Measurements from ENCODE around the gene KIF11. TPM values are rescaled to one million over a fixed set of nuclear protein-coding genes. Genes with fewer than 3 reads are reported as not detected.

KIF11 gene
- total RNA-seq, 6 donors from 2014 or later, result under 0.01 to 2.4 (median 1.6) TPM

DNA sequence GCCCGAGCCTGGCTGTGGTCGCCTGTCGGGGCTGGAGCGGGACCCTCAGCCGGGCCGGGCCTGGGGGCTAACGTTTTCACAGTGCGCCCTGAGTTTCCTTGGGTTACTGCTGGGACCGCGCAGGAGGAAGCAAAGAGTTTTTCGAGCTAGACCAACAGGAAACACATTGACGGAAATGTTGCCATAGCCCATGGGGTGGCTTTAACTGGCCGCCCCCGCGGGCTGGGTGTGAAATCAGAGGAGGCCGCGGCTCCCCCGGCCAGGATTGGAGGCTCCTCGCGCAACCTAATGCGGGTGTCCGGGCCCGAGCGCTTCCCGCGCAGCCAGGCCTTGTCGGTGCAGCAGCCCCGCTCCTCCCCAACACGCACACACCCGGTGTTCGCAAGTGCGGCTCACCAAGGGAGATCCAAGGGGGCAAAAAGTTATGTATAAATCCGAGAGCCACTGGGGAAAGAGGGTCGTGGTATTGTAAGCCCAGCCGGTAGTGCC lies 98.7 kb downstream of the KIF11 start:
- peak overlapping the region; percentile 90 to 99 (median 95) for H3K27ac ChIP-seq
- no peaks in the 10 kb centered on the region for H3K9me3 ChIP-seq
- WGBS, 2 donors, result 27 to 38% methylated on average over 16 to 35 of the region's 35 CpGs
- H3K36me3 ChIP-seq, result peaks cover 0 to 7% (median 2%) of the 10 kb centered on the region in 4 donors
- H3K27me3 ChIP-seq, result peaks cover 0 to 9% (median 0%) of the 10 kb centered on the region in 4 donors
- peaks cover 15 to 43% (median 17%) of the 10 kb centered on the region in 4 donors for H3K4me1 ChIP-seq
- TF ChIP-seq POLR2A (IDR thresholded peaks at IDR 0.05), result peak in 1 of 4 donors; percentile 26
- TF ChIP-seq, protein P1, sequence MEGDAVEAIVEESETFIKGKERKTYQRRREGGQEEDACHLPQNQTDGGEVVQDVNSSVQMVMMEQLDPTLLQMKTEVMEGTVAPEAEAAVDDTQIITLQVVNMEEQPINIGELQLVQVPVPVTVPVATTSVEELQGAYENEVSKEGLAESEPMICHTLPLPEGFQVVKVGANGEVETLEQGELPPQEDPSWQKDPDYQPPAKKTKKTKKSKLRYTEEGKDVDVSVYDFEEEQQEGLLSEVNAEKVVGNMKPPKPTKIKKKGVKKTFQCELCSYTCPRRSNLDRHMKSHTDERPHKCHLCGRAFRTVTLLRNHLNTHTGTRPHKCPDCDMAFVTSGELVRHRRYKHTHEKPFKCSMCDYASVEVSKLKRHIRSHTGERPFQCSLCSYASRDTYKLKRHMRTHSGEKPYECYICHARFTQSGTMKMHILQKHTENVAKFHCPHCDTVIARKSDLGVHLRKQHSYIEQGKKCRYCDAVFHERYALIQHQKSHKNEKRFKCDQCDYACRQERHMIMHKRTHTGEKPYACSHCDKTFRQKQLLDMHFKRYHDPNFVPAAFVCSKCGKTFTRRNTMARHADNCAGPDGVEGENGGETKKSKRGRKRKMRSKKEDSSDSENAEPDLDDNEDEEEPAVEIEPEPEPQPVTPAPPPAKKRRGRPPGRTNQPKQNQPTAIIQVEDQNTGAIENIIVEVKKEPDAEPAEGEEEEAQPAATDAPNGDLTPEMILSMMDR (IDR thresholded peaks at IDR 0.05), result no peak
- peak; percentile 60 to 75 for TF ChIP-seq POLR2AphosphoS5 (IDR thresholded peaks at IDR 0.05)
- peak in 1 of 4 donors; percentile 55 for TF ChIP-seq EP300 (IDR thresholded peaks at IDR 0.05)
- ATAC-seq (ENCODE audit: low FRiP score in 2 of 2) (peak; percentile 47 to 61), DNase-seq (peak; percentile 76 to 90)
- H3K4me3 ChIP-seq, result peak overlapping the region; percentile 32 to 89 (median 78)

DNA sequence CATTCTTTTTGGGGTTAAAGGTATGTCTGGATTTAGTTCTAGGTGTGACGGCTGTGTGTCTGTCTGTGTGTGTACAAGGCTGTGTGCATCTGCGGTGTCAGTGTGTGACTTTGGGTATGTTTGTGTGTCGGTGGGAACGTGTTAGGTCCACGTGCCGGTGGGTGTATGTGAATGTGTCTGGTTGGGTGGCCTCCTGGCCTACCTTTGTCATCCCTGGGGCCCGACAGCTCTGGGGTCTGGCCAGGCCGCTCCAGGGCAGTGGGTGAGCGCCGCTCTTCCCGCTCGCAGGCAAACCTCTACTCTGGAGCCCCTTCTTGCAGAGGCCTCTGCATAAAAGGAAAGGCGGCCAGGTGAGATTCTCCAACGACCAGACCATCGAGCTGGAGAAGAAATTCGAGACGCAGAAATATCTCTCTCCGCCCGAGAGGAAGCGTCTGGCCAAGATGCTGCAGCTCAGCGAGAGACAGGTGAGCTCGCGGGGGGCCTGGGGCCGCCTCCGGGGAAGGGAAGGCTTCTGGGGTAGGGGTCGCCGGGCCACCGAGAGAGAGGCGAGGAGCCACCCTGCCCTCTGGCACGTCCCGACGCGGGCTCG lies 99.2 kb downstream of the KIF11 start:
- TF ChIP-seq POLR2AphosphoS5 (IDR thresholded peaks at IDR 0.05) (no peak), POLR2A (IDR thresholded peaks at IDR 0.05) (no peak), EP300 (IDR thresholded peaks at IDR 0.05) (no peak)
- TF ChIP-seq, protein P1 (IDR thresholded peaks at IDR 0.05), result no peak
- WGBS, 2 donors, result 36 to 41% methylated on average over 29 to 34 of the region's 34 CpGs
- Histone ChIP-seq H3K9me3 (no peaks in the 10 kb centered on the region), H3K27me3 (peaks cover 0 to 9% (median 0%) of the 10 kb centered on the region in 4 donors), H3K4me3 (peak overlapping the region; percentile 32 to 89 (median 78)), H3K4me1 (peaks cover 15 to 43% (median 17%) of the 10 kb centered on the region in 4 donors), H3K27ac (peak overlapping the region; percentile 90 to 99 (median 95)), H3K36me3 (peaks cover 0 to 7% (median 2%) of the 10 kb centered on the region in 4 donors)
- no peak for ATAC-seq (ENCODE audit: low FRiP score in 2 of 2)
- DNase-seq, result peak in 1 of 2 donors; percentile 80

DNA sequence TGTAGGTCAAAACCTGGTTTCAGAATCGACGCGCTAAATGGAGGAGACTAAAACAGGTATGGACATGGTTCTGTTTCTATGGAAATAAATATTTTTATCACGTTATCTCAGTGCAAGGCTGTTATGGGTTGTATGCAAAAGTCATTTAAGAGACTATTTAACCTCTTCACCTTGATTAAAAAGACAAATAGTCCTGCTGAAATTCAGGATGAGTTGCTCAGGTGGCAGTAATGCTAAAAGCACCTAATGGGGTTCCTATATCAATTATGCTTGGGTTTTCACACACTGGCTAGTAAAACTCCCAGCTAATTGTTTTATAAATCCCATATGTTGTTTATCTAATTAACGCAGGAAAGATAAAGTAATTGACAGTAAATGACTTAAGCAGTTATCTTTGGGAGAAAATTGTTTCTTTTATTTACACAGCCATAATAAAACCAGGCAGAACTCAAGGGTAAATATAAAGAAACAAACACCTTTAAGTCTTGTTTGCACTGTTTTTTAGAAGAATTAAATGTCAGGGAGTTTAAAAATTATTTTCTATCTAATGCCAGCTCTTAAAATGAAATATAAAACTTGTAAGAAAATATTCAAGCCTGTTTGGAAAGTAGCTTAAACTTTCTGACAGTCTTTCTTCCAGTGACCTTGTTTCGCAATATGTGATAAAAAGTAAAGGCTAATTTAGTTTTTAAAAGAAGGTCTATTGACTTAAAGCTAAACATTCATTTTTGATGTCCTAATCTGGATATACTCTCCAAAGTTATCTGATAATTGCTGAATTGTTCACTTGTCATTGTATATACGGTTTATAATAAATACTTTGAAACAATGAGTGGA lies 100.0 kb downstream of the KIF11 start:
- TF ChIP-seq POLR2AphosphoS5 (IDR thresholded peaks at IDR 0.05) (no peak), EP300 (IDR thresholded peaks at IDR 0.05) (no peak), POLR2A (IDR thresholded peaks at IDR 0.05) (no peak)
- TF ChIP-seq, protein P1 (IDR thresholded peaks at IDR 0.05), result no peak
- peak overlapping the region in 3 of 4 donors; percentile 90 to 99 (median 95) for H3K27ac ChIP-seq
- H3K9me3 ChIP-seq, result no peaks in the 10 kb centered on the region
- H3K27me3 ChIP-seq, result peaks cover 0 to 9% (median 0%) of the 10 kb centered on the region in 4 donors
- peaks cover 0 to 7% (median 2%) of the 10 kb centered on the region in 4 donors for H3K36me3 ChIP-seq
- 39 to 47% methylated on average over 7 of the region's 7 CpGs for WGBS, 2 donors
- H3K4me3 ChIP-seq, result peak overlapping the region in 3 of 4 donors; percentile 75 to 89 (median 80)
- no peak for ATAC-seq (ENCODE audit: low FRiP score in 2 of 2)
- DNase-seq, result no peak
- H3K4me1 ChIP-seq, result peaks cover 15 to 43% (median 17%) of the 10 kb centered on the region in 4 donors

DNA sequence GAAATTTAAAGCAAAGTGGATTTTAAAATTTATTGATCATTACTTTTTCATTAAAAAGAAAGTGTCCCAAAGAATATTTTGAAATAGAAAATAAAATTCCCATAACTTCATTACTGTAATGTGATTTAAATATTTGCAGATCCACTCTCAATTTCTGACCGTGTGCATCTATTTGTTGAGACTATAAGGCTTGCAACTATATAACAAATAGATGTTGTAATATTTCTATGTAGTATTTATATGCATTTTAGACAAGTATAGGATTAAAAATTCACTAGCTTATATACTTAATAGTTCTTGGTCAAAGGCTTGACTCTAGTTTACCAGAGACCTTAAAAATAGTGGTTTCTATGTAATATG lies 100.6 kb downstream of the KIF11 start:
- TF ChIP-seq POLR2AphosphoS5 (IDR thresholded peaks at IDR 0.05), result no peak
- TF ChIP-seq, protein P1 (IDR thresholded peaks at IDR 0.05), result no peak
- TF ChIP-seq POLR2A (IDR thresholded peaks at IDR 0.05), result no peak
- no peak for TF ChIP-seq EP300 (IDR thresholded peaks at IDR 0.05)
- WGBS, 2 donors, result 67 to 83% methylated on average over 1 of the region's 1 CpG
- no peak overlapping the region for H3K27ac ChIP-seq
- no peaks in the 10 kb centered on the region for H3K9me3 ChIP-seq
- no peak for DNase-seq
- ATAC-seq (ENCODE audit: low FRiP score in 2 of 2), result no peak
- H3K27me3 ChIP-seq, result peaks cover 0 to 9% (median 0%) of the 10 kb centered on the region in 4 donors
- H3K4me3 ChIP-seq, result no peak overlapping the region
- H3K36me3 ChIP-seq, result peaks cover 0 to 7% (median 2%) of the 10 kb centered on the region in 4 donors
- H3K4me1 ChIP-seq, result peaks cover 12 to 40% (median 16%) of the 10 kb centered on the region in 4 donors

Data from upper lobe of left lung (tissue), 6 donors.